GM10847 (cell line): Measurements from ENCODE around the gene PPIL3.

Source experiments
- POLR2A ChIP-seq: IDR thresholded peaks from 2 replicates; pipeline ENCODE4 v1.6.1; 2011; ENCODE audit not compliant: insufficient read length; ENCODE audit errors: extremely low read depth

Gene PPIL3

DNA sequence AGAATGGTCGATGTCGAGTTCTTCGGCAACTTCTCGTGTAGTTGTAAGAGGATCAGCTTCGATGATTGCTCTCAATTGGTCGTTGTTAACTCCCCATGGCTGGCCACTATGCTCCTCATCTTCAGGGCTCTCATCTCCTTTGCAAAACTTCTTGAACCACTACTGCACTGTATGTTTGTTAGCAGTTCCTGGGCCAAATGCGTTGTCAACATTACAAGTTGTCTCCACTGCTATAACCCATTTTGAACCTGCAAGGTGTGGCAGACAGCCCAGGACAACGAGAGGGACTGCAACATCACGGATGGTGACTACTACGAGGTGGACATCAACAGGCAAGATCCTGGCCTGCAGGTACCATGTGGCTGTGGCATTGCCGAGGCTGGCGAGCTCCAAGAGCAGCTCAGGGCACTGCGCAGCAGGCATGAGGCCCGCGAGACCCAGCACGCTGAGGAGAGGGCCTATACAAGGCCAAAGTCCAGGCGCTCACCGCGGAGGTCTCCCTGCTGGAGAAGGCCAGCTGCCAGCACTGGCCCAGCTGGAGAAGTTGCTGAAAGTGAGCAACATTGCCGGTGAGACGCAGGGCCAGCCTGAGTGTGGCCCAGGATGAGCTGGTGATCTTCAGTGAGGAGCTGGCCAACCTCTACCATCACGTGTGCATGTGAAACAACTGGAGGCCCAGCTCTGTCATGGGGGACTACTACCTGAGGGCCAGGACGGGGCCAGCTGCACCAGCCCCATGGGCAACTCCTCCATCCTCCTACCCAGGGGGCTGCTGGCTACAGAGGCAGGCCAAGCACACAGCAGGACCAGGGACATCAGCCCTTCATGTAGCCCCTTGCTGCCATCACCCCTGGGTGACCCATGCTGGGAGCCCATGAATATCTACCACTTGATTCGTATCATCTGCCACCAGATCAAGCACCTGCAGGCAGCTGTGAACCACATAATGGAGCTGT is 44.6 kb downstream of the PPIL3 start:
- no peak for TF ChIP-seq POLR2A

DNA sequence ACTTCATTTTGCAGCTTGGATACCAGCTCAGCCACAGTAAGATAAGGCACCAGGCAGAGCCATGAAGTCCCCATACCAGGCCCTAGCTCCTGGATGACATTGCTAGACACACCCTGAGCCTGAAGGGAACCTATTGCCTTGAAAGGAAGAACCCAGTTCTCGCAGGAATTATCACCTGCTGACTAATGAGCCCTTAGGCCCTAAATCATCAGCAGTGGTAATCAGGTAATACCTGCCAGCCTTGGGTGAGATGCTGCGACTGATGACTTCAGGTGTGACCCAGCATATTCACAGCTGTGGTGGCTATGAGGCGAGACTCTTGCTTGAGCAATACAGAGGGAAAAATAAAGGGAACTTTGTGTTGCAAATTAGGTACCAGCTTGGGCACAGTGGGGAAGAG is 49.4 kb downstream of the PPIL3 start:
- no peak for TF ChIP-seq POLR2A

DNA sequence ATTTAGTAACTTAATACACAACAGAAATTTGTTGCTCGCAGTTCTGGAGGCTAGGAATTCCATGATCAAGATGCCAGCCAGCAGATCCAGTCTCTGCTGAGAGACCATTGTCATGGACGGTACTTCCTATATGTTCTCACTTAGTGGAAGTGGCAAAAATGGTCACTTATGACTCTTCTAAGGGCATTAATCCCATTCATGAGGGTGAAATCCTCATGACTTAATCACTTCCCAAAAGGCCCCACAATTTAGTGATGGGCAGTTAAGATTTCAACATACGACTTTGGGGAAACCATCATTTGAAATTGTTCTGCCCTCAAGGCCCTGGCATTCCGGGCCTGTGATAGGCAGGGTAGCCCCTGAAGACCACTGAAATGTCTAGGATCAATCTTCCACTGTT is 54.2 kb downstream of the PPIL3 start:
- TF ChIP-seq POLR2A = no peak

DNA sequence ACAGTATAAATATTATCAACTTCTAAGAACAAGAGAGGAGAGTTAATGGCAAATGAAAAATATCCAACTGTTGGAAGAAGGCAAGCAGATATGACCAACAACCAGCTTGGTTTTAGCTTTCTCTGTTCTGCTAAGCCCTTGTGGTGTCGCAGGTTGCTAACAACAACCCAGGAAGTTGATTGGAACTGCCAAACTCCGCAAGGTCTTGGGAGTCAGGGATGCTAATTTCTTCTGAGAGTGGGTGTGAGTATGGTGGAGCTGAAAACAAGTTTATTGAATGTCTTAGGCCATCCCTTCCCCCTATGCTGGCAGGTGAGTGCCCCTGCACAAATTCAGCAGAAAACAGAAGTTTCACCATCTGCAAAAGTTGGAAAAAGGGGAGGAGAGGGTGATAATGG is 59.6 kb downstream of the PPIL3 start:
- TF ChIP-seq POLR2A = no peak

- no peak for TF ChIP-seq POLR2A
These were observed 60.2 kb downstream of the PPIL3 start for GRCh38 chr2:200828572-200829257.

DNA sequence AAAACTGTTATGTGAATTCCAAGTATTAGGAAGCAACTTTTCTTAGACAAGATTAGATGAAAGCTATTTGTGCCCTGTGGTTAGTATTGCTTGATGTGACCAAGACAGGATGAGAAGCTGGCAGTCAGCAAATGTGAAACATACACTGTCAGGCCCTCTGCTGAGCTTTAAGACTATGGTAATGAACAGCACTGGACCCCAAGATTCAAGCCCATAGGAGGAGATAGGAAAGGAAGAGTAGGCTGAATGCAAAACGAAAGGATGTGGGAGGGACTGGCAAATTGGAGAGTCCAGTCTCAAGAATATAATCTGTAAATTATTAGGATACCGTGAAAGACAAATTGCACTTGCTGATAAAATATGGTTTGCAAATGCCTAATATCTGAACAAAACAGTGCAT is 60.8 kb downstream of the PPIL3 start:
- TF ChIP-seq POLR2A = no peak

GRCh38 chr2:200821686-200822245 is 67.1 kb downstream of the PPIL3 start:
- no peak for TF ChIP-seq POLR2A
